ENCODE measurements around the gene TSNAXIP1. TPM values are rescaled to one million over a fixed set of nuclear protein-coding genes. Genes with fewer than 3 reads are reported as not detected.

TSNAXIP1 gene
- total RNA-seq, 2 experiments from 2014 or later = 0.40 TPM; not detected in 1

DNA sequence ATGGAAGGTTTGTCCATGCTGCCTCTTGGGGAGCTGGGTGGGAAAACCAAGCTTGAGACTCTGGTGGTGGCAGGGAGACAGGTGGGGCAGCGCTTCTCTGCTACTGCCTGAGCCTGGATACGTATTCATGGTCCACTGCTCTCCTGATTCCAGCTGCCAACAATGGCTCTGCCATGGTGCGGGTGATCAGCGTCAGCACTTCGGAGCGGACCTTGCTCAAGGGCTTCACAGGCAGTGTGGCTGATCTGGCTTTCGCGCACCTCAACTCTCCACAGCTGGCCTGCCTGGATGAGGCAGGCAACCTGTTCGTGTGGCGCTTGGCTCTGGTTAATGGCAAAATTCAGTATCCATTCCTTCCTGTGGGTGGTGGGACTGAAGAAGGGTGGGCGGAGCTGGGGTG is 70.4 kb downstream of the TSNAXIP1 start:
- Mint-ChIP-seq H3K27me3 (no peaks in the 10 kb centered on the region), H3K27ac (no peak overlapping the region), H3K4me3 (no peak overlapping the region), H3K36me3 (peaks cover 9% of the 10 kb centered on the region), H3K9me3 (no peaks in the 10 kb centered on the region), H3K4me1 (peaks cover 24% of the 10 kb centered on the region)
- POLR2A ChIA-PET = interaction anchor here (1.4 kb wide), 1 partner anchor 16 kb away, joined by 4 read pairs; the partner anchor contains the start of gene PSKH1
- ATAC-seq (ENCODE audit: low read depth) (no peak), DNase-seq (no peak)

Other genes starting within 250 kb of the TSNAXIP1 start
- gene CTCF, start 244.4 kb upstream of the TSNAXIP1 start, total RNA-seq = 10 to 100 TPM; 69.9 to 72.3 TPM
- 100 to 1,000 TPM; 199 to 203 TPM for gene CARMIL2, start 161.7 kb upstream of the TSNAXIP1 start, total RNA-seq
- 10 to 100 TPM; 50.7 to 54.2 TPM for gene ACD, start 146.6 kb upstream of the TSNAXIP1 start, total RNA-seq
- 10 to 100 TPM in 1 of 2 experiments, 1 to 10 TPM in 1; 9.5 to 11.1 TPM for gene PARD6A, start 145.9 kb upstream of the TSNAXIP1 start, total RNA-seq
- gene ENKD1, start 140.1 kb upstream of the TSNAXIP1 start, total RNA-seq = 10 to 100 TPM in 1 of 2 experiments, 1 to 10 TPM in 1; 9.6 to 12.1 TPM
- gene C16orf86, start 140.1 kb upstream of the TSNAXIP1 start, total RNA-seq = 1 to 10 TPM; 5.6 to 5.8 TPM
- gene GFOD2, start 87.6 kb upstream of the TSNAXIP1 start, total RNA-seq = 10 to 100 TPM; 12.5 to 14.2 TPM
- gene RANBP10, start 329 bp upstream of the TSNAXIP1 start, total RNA-seq = 10 to 100 TPM; 23.1 to 23.2 TPM
- gene THAP11, start 35.4 kb downstream of the TSNAXIP1 start, total RNA-seq = 10 to 100 TPM; 48.1 to 50.1 TPM
- gene NUTF2, start 40.0 kb downstream of the TSNAXIP1 start, total RNA-seq = 10 to 100 TPM; 88.4 TPM
- gene CENPT, start 40.8 kb downstream of the TSNAXIP1 start, total RNA-seq = 10 to 100 TPM; 84.0 to 90.7 TPM
- gene EDC4, start 66.2 kb downstream of the TSNAXIP1 start, total RNA-seq = 100 to 1,000 TPM; 119 to 130 TPM
- gene NRN1L, start 78.0 kb downstream of the TSNAXIP1 start, total RNA-seq = 1 to 10 TPM; 2.1 to 3.1 TPM
- gene PSKH1, start 86.4 kb downstream of the TSNAXIP1 start, total RNA-seq = 10 to 100 TPM; 22.8 to 25.6 TPM
- 1 to 10 TPM; 4.9 to 7.2 TPM for gene CTRL, start 125.0 kb downstream of the TSNAXIP1 start, total RNA-seq
- gene PSMB10, start 130.0 kb downstream of the TSNAXIP1 start, total RNA-seq = 100 to 1,000 TPM; 220 to 246 TPM
- gene LCAT, start 137.2 kb downstream of the TSNAXIP1 start, total RNA-seq = 10 to 100 TPM; 17.6 to 23.6 TPM
- 10 to 100 TPM; 43.9 to 48.7 TPM for gene SLC12A4, start 161.7 kb downstream of the TSNAXIP1 start, total RNA-seq
- gene DPEP3, start 173.6 kb downstream of the TSNAXIP1 start, total RNA-seq = under 1 TPM; 0.54 to 0.64 TPM
- gene DPEP2, start 192.6 kb downstream of the TSNAXIP1 start, total RNA-seq = 10 to 100 TPM; 27.5 to 28.6 TPM
- gene DPEP2NB, start 209.0 kb downstream of the TSNAXIP1 start, total RNA-seq = not detected
- 10 to 100 TPM; 15.2 to 17.0 TPM for gene DDX28, start 216.3 kb downstream of the TSNAXIP1 start, total RNA-seq
- 10 to 100 TPM; 21.1 to 25.2 TPM for gene DUS2, start 216.4 kb downstream of the TSNAXIP1 start, total RNA-seq

Measured in activated naive CD8-positive, alpha-beta T cell treated with anti-CD3 and anti-CD28 coated beads, Interleukin-2, amount 10 ng/mL, durations not matched to agents 7 days and 5 days (primary cell).